H9 (cell line): ENCODE results near the gene CDK10. TPM values are rescaled to one million over a fixed set of nuclear protein-coding genes. Genes with fewer than 3 reads are reported as not detected.

Source experiments
- DNase-seq: peaks from one replicate; pipeline ENCODE4 v3.0.0-alpha.2; 2017
- H2AFZ ChIP-seq: one replicate; pipeline ENCODE4 v1.6.1; 2013; ENCODE audit warnings: mild to moderate bottlenecking, low read length, control low read depth, moderate library complexity
- H2AK5ac ChIP-seq: 2 replicates; pipeline ENCODE4 v1.6.1; 2013; ENCODE audit warnings: low read length, control low read depth, mixed read lengths; ENCODE audit not compliant: insufficient read length
- H2BK120ac ChIP-seq: one replicate; pipeline ENCODE4 v1.6.1; 2013; ENCODE audit warnings: low read depth, mild to moderate bottlenecking, low read length, control low read depth, inconsistent platforms; ENCODE audit not compliant: poor library complexity, severe bottlenecking
- H2BK12ac ChIP-seq: 2 replicates; pipeline ENCODE4 v1.6.1; 2013; ENCODE audit warnings: low read length, control low read depth, mixed read lengths, low read depth; ENCODE audit not compliant: insufficient read length
- H2BK15ac ChIP-seq: 2 replicates; pipeline ENCODE4 v1.6.1; 2013; ENCODE audit warnings: low read depth, low read length, control low read depth
- H2BK20ac ChIP-seq: one replicate; pipeline ENCODE4 v1.6.1; 2013; ENCODE audit warnings: low read depth, mild to moderate bottlenecking, low read length, control low read depth, inconsistent platforms; ENCODE audit not compliant: poor library complexity, severe bottlenecking
- H2BK5ac ChIP-seq: 2 replicates; pipeline ENCODE4 v1.6.1; 2013; ENCODE audit warnings: low read length, control low read depth, mixed read lengths; ENCODE audit not compliant: insufficient read length
- H3K14ac ChIP-seq: 2 replicates; pipeline ENCODE4 v1.6.1; 2013; ENCODE audit warnings: low read length, control low read depth; ENCODE audit not compliant: insufficient read depth
- H3K18ac ChIP-seq: 2 replicates; pipeline ENCODE4 v1.6.1; 2013; ENCODE audit warnings: low read depth, mild to moderate bottlenecking, mixed read lengths, low read length, control low read depth; ENCODE audit not compliant: insufficient read length
- H3K23ac ChIP-seq: 2 replicates; pipeline ENCODE4 v1.6.1; 2013; ENCODE audit warnings: low read length, control low read depth, mixed read lengths, low read depth; ENCODE audit not compliant: insufficient read length
- H3K23me2 ChIP-seq: 2 replicates; pipeline ENCODE4 v1.6.1; 2013; ENCODE audit warnings: low read depth, mild to moderate bottlenecking, mixed read lengths, low read length, control low read depth; ENCODE audit not compliant: insufficient read length, poor library complexity, severe bottlenecking
- H3K27ac ChIP-seq: 2 replicates; pipeline ENCODE4 v1.5.1; 2013; ENCODE audit warnings: low read length, control low read depth, mixed read lengths, low read depth; ENCODE audit not compliant: insufficient read length
- H3K27me3 ChIP-seq: 2 replicates; pipeline ENCODE4 v1.6.1; 2013; ENCODE audit warnings: low read length, control low read depth, inconsistent platforms; ENCODE audit not compliant: insufficient read depth
- H3K4ac ChIP-seq: 2 replicates; pipeline ENCODE4 v1.6.1; 2013; ENCODE audit warnings: low read depth, mild to moderate bottlenecking, control low read depth, inconsistent platforms, low read length, moderate library complexity
- H3K4me1 ChIP-seq: 2 replicates; pipeline ENCODE4 v1.6.1; 2013; ENCODE audit warnings: low read length, control low read depth, inconsistent platforms; ENCODE audit not compliant: insufficient read depth
- H3K4me2 ChIP-seq: 2 replicates; pipeline ENCODE4 v1.6.1; 2013; ENCODE audit warnings: low read length, control low read depth, mixed read lengths; ENCODE audit not compliant: insufficient read length, insufficient read depth
- H3K56ac ChIP-seq: 2 replicates; pipeline ENCODE4 v1.6.1; 2013; ENCODE audit warnings: low read depth, mild to moderate bottlenecking, mixed read lengths, low read length, control low read depth; ENCODE audit not compliant: insufficient read length
- H3K79me1 ChIP-seq: 2 replicates; pipeline ENCODE4 v1.6.1; 2013; ENCODE audit warnings: low read depth, mild to moderate bottlenecking, moderate library complexity, low read length, control low read depth, inconsistent platforms; ENCODE audit not compliant: insufficient read depth, poor library complexity, severe bottlenecking
- H3K79me2 ChIP-seq: 2 replicates; pipeline ENCODE4 v1.6.1; 2013; ENCODE audit warnings: low read length, control low read depth, inconsistent platforms; ENCODE audit not compliant: insufficient read depth
- H3K9ac ChIP-seq: 2 replicates; pipeline ENCODE4 v1.6.1; 2013; ENCODE audit warnings: low read length, control low read depth, mixed read lengths; ENCODE audit not compliant: insufficient read length; ENCODE audit errors: extremely low read depth
- H3K9me3 ChIP-seq: one replicate; pipeline ENCODE4 v1.6.1; 2013; ENCODE audit warnings: low read depth, low read length, inconsistent platforms; ENCODE audit not compliant: control insufficient read depth
- H3T11ph ChIP-seq: one replicate; pipeline ENCODE4 v1.6.1; 2013; ENCODE audit warnings: mild to moderate bottlenecking, low read length, control low read depth, inconsistent platforms
- H4K20me1 ChIP-seq: one replicate; pipeline ENCODE4 v1.6.1; 2013; ENCODE audit not compliant: control insufficient read depth, insufficient read length, insufficient read depth
- H4K5ac ChIP-seq: 2 replicates; pipeline ENCODE4 v1.6.1; 2013; ENCODE audit warnings: low read depth, mild to moderate bottlenecking, mixed read lengths, low read length, control low read depth; ENCODE audit not compliant: insufficient read length
- H4K8ac ChIP-seq: replicated peaks from 2 replicates; pipeline ENCODE4 v1.6.1; 2013; ENCODE audit warnings: low read length, control low read depth, mixed read lengths, low read depth; ENCODE audit not compliant: insufficient read length
- H4K91ac ChIP-seq: 2 replicates; pipeline ENCODE4 v1.6.1; 2013; ENCODE audit warnings: low read depth, mild to moderate bottlenecking, moderate library complexity, mixed read lengths, low read length, control low read depth; ENCODE audit not compliant: insufficient read length
- H3K27ac Mint-ChIP-seq, 3 experiments: 2 replicates in 2 of 3; 3 replicates in 1 of 3; pipeline ENCODE4 v1.8.0; 2020 to 2021; ENCODE audit warnings: mixed read lengths in 3 of 3, mild to moderate bottlenecking in 1 of 3, moderate library complexity in 1 of 3
- H3K27me3 Mint-ChIP-seq: 2 replicates; pipeline ENCODE4 v1.8.0; 2021; ENCODE audit warnings: low read depth, mild to moderate bottlenecking, moderate library complexity, mixed read lengths
- H3K36me3 Mint-ChIP-seq, 3 experiments: 2 replicates in 2 of 3; 3 replicates in 1 of 3; pipeline ENCODE4 v1.8.0; 2020 to 2021; ENCODE audit warnings: low read depth in 3 of 3, mixed read lengths in 3 of 3; ENCODE audit not compliant: insufficient read depth in 1 of 3
- H3K4me1 Mint-ChIP-seq, 2 experiments: 2 replicates each; pipeline ENCODE4 v1.8.0; 2020; ENCODE audit warnings: mixed read lengths in 2 of 2
- H3K4me3 Mint-ChIP-seq, 2 experiments: 2 replicates in 1 of 2; 3 replicates in 1 of 2; pipeline ENCODE4 v1.8.0; 2020 to 2021; ENCODE audit warnings: mild to moderate bottlenecking in 2 of 2, mixed read lengths in 2 of 2, moderate library complexity in 1 of 2
- H3K9me3 Mint-ChIP-seq, 2 experiments: 2 replicates in 1 of 2; 3 replicates in 1 of 2; pipeline ENCODE4 v1.8.0; 2020; ENCODE audit warnings: mild to moderate bottlenecking in 2 of 2, mixed read lengths in 2 of 2, moderate library complexity in 1 of 2
- CTCF ChIP-seq: fragments of 200-600 bp; sonication (generic); conservative IDR thresholded peaks from 3 replicates; pipeline ENCODE4 v1.8.0; 2021; ENCODE audit warnings: antibody characterized with exemption, mild to moderate bottlenecking
- whole genome bisulfite sequencing: extraction: QIAGEN DNeasy Blood & Tissue Kit; methylation state at CpG from one replicate; pipeline ENCODE4 v1.1.7; 2013; ENCODE audit warnings: missing lambda C conversion rate, low lambda C conversion rate, mixed read lengths; ENCODE audit not compliant: insufficient read length; ENCODE audit errors: extremely low coverage; 5-methylcytosine and 5-hydroxymethylcytosine counted together
- total RNA-seq: library from RNA; stranded (reverse); gene quantifications from 2 replicates; pipeline ENCODE4 v1.2.1, GENCODE V29; 2021

Gene CDK10
- total RNA-seq, 1 experiment from 2014 or later, result 77.1 TPM

DNA sequence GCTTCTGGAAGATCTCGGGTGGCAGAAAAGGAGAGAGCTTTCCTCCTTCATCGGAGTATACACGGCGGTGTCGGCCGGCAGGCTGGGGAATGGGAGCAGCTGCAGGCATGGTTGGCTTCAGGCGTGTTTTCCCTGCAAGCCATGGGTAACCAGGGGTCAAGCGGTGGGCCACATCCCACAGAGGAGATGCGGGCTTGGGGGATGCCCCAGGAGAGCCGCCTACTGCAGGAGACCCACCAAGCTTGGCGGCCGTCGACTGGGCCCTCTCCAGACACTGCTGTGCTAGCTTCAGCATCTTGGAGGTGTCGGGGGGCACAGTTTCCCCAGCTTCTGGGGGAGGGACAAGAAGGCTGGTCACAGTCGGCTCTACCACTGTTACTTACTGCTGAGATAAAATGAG, 30.0 kb downstream of the CDK10 start:
- no peaks in the 10 kb centered on the region for H3K9me3 ChIP-seq
- no peaks in the 10 kb centered on the region for H3K79me1 ChIP-seq
- peaks cover 19% of the 10 kb centered on the region for H3K23me2 ChIP-seq
- H3K27ac ChIP-seq, result no peak overlapping the region
- no peak overlapping the region for H4K8ac ChIP-seq
- H2AFZ ChIP-seq, result no peak overlapping the region
- H4K20me1 ChIP-seq, result no peaks in the 10 kb centered on the region
- H2BK120ac ChIP-seq, result no peak overlapping the region
- no peaks in the 10 kb centered on the region for H3K4me1 ChIP-seq
- peaks cover 48% of the 10 kb centered on the region for H3K27me3 Mint-ChIP-seq
- no CpG with 5 or more reads among the region's 15 CpGs for WGBS
- no peak for TF ChIP-seq CTCF
- no peak overlapping the region for H3K56ac ChIP-seq
- no peak overlapping the region for H2BK15ac ChIP-seq
- no peak overlapping the region for H3K18ac ChIP-seq
- H3K4me1 Mint-ChIP-seq, result peaks cover 7 to 10% of the 10 kb centered on the region in 2 experiments
- H3K9ac ChIP-seq, result no peak overlapping the region
- H3K36me3 Mint-ChIP-seq, result peaks cover 25 to 47% (median 33%) of the 10 kb centered on the region in 3 experiments; a peak in 6 of 7 replicates
- no peak overlapping the region for H3K27ac Mint-ChIP-seq
- no peak overlapping the region for H2BK5ac ChIP-seq
- H3K14ac ChIP-seq, result no peak overlapping the region
- H3K79me2 ChIP-seq, result no peaks in the 10 kb centered on the region
- H3K27me3 ChIP-seq, result peaks cover 2% of the 10 kb centered on the region; the same call in 1 of the 2 replicates
- no peak for DNase-seq
- no peaks in the 10 kb centered on the region; a peak in 1 of 5 replicates for H3K9me3 Mint-ChIP-seq
- H3K4me3 Mint-ChIP-seq, result no peak overlapping the region
- no peak overlapping the region for H3T11ph ChIP-seq
- no peak overlapping the region for H2BK12ac ChIP-seq
- no peak overlapping the region for H3K23ac ChIP-seq
- H4K5ac ChIP-seq, result no peak overlapping the region
- H3K4me2 ChIP-seq, result no peak overlapping the region
- no peak overlapping the region for H3K4ac ChIP-seq
- H2AK5ac ChIP-seq, result no peak overlapping the region
- no peak overlapping the region for H4K91ac ChIP-seq
- H2BK20ac ChIP-seq, result no peak overlapping the region
